Neural progenitor cell (in vitro differentiated cells): ENCODE measurements around the gene MEGF6.

ENCODE experiments used
- CTCF ChIP-seq: fragments of 200-600 bp; sonication (generic); IDR thresholded peaks from 2 replicates; pipeline ENCODE4 v1.5.1; 2017; ENCODE audit warnings: antibody characterized with exemption, mild to moderate bottlenecking
- EZH2 ChIP-seq: fragments of 200-600 bp; sonication (generic); IDR thresholded peaks from 2 replicates; pipeline ENCODE4 v1.6.1; 2017; ENCODE audit warnings: antibody characterized with exemption, mild to moderate bottlenecking, moderate library complexity
- EZH2phosphoT487 ChIP-seq: fragments of 200-600 bp; sonication (generic); IDR thresholded peaks from 2 replicates; pipeline ENCODE4 v1.6.1; 2017; ENCODE audit warnings: antibody characterized with exemption

DNA sequence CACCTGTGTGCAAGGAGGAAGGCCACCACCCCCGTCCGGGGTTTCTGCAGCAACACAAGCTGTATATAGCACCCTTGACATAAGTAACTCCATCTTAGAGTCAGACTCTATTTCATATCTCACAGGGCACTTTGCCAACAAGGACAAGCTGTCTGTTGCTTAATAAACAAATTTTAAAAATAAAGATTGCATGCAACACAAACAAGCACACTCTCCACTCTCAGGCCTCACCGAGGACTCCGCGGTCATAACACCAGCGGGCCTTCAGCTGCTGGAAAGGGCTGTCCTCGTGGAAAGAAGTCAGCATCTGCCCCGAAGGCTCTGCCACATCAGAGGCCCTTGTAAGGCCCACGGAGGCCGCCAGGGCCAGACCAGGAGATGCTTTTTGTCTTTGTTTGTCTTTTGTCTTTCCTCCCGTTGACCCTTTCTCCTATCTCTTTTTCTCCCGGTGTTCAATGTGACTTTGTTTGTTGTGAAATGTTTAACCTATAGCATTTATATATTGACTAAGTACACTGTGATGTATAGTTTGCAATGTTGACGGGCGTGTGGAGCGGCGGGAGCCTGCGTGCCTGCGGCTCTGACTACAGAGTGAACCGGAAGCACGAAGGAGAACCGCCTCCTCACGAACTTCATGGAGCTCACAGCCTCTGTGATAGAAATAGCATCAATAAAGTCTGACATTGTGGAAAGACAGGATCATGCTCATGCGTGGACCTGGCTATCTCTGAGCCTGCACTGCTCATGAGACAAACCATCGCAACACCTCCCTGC lies 24.1 kb downstream of the MEGF6 start:
- TF ChIP-seq CTCF (no peak), EZH2 (no peak), EZH2phosphoT487 (no peak)
